KOPT-K1 (cell line): ENCODE measurements around the gene ALKBH4.
A peak's percentile ranks its signal among the peaks of the same experiment; 100 is the strongest.

Experiments
- H3K27ac ChIP-seq: fragments of 200-600 bp; sonication (generic); 2 replicates; pipeline ENCODE4 v1.5.1; 2016; ENCODE audit warnings: antibody characterized with exemption, mild to moderate bottlenecking, low read depth, low read length; ENCODE audit not compliant: poor library complexity, severe bottlenecking
- H3K36me3 ChIP-seq: fragments of 200-600 bp; sonication (generic); 2 replicates; pipeline ENCODE4 v1.5.1; 2017; ENCODE audit warnings: antibody characterized with exemption, mild to moderate bottlenecking, low read length, moderate library complexity; ENCODE audit not compliant: insufficient read depth
- H3K9me3 ChIP-seq: fragments of 200-600 bp; sonication (generic); 2 replicates; pipeline ENCODE4 v1.5.1; 2017; ENCODE audit warnings: antibody characterized with exemption, low read length, mild to moderate bottlenecking; ENCODE audit not compliant: insufficient read depth, poor library complexity, severe bottlenecking

The ALKBH4 gene

GRCh38 chr7:102450242-102450641 lies 14.4 kb downstream of the ALKBH4 start:
- Histone ChIP-seq H3K27ac (no peak overlapping the region), H3K9me3 (no peaks in the 10 kb centered on the region), H3K36me3 (peaks cover 35% of the 10 kb centered on the region)

- Histone ChIP-seq H3K9me3 (no peaks in the 10 kb centered on the region), H3K27ac (no peak overlapping the region), H3K36me3 (peaks cover 43% of the 10 kb centered on the region)
Measured at GRCh38 chr7:102449136-102449535, 15.5 kb downstream of the ALKBH4 start.

GRCh38 chr7:102447311-102447710 lies 17.4 kb downstream of the ALKBH4 start:
- H3K36me3 ChIP-seq: peaks cover 56% of the 10 kb centered on the region
- no peak overlapping the region for H3K27ac ChIP-seq
- H3K9me3 ChIP-seq: no peaks in the 10 kb centered on the region

GRCh38 chr7:102446387-102447156 lies 18.1 kb downstream of the ALKBH4 start:
- no peaks in the 10 kb centered on the region for H3K9me3 ChIP-seq
- peaks cover 60% of the 10 kb centered on the region for H3K36me3 ChIP-seq
- H3K27ac ChIP-seq: no peak overlapping the region

- no peak overlapping the region for H3K27ac ChIP-seq
- H3K36me3 ChIP-seq: peaks cover 64% of the 10 kb centered on the region
- H3K9me3 ChIP-seq: no peaks in the 10 kb centered on the region
Measured at GRCh38 chr7:102445674-102446071, 19.0 kb downstream of the ALKBH4 start.

- Histone ChIP-seq H3K27ac (no peak overlapping the region), H3K36me3 (peaks cover 69% of the 10 kb centered on the region), H3K9me3 (no peaks in the 10 kb centered on the region)
Measured at GRCh38 chr7:102444961-102445673, 19.5 kb downstream of the ALKBH4 start.

- Histone ChIP-seq H3K36me3 (peaks cover 73% of the 10 kb centered on the region), H3K9me3 (no peaks in the 10 kb centered on the region), H3K27ac (no peak overlapping the region)
Measured at GRCh38 chr7:102439963-102440795, 24.5 kb downstream of the ALKBH4 start.

- H3K27ac ChIP-seq: no peak overlapping the region
- H3K9me3 ChIP-seq: no peaks in the 10 kb centered on the region
- H3K36me3 ChIP-seq: peaks cover 48% of the 10 kb centered on the region
Measured at GRCh38 chr7:102436118-102436517, 28.5 kb downstream of the ALKBH4 start.

- Histone ChIP-seq H3K27ac (peak overlapping the region; percentile 92), H3K9me3 (no peaks in the 10 kb centered on the region), H3K36me3 (peaks cover 31% of the 10 kb centered on the region)
Measured at GRCh38 chr7:102434039-102434486, 30.6 kb downstream of the ALKBH4 start.

- Histone ChIP-seq H3K27ac (peak within 1 kb of the TSS; percentile 92), H3K36me3 (peaks cover 25% of the 10 kb centered on the region), H3K9me3 (no peaks in the 10 kb centered on the region)
Measured at GRCh38 chr7:102433219-102434038, 31.2 kb downstream of the ALKBH4 start, which contains the start of gene ORAI2. TSS of gene ORAI2 (plus strand) at chr7:102433575. CDS start at chr7:102438957, 5,382 bp downstream.

GRCh38 chr7:102432442-102433218 lies 32.0 kb downstream of the ALKBH4 start:
- Histone ChIP-seq H3K36me3 (peaks cover 19% of the 10 kb centered on the region; the same call in 1 of the 2 replicates), H3K27ac (peak overlapping the region; percentile 92), H3K9me3 (no peaks in the 10 kb centered on the region)

- Histone ChIP-seq H3K27ac (peak overlapping the region; percentile 92), H3K36me3 (peaks cover 10% of the 10 kb centered on the region; the same call in 1 of the 2 replicates), H3K9me3 (no peaks in the 10 kb centered on the region)
Measured at GRCh38 chr7:102431617-102432298, 32.9 kb downstream of the ALKBH4 start.
